Hepatocyte (in vitro differentiated cells): ENCODE data around the gene ST6GAL2.

Experiments used
- EZH2 ChIP-seq: fragments of 200-600 bp; sonication (generic); IDR thresholded peaks from 2 replicates; pipeline ENCODE4 v1.6.1; 2016; ENCODE audit warnings: antibody characterized with exemption, mild to moderate bottlenecking, borderline replicate concordance
- EZH2phosphoT487 ChIP-seq: fragments of 200-600 bp; sonication (generic); IDR thresholded peaks from one replicate; pipeline ENCODE4 v1.6.1; 2018; ENCODE audit warnings: antibody characterized with exemption, mild to moderate bottlenecking, low read depth, moderate library complexity; ENCODE audit not compliant: unreplicated experiment, severe bottlenecking
- TF ChIP-seq, protein P1 (sequence below): fragments of 200-600 bp; sonication (generic); IDR thresholded peaks from 2 replicates; pipeline ENCODE4 v1.5.1; 2016; ENCODE audit warnings: antibody characterized with exemption, mild to moderate bottlenecking; ENCODE audit not compliant: poor library complexity

DNA sequence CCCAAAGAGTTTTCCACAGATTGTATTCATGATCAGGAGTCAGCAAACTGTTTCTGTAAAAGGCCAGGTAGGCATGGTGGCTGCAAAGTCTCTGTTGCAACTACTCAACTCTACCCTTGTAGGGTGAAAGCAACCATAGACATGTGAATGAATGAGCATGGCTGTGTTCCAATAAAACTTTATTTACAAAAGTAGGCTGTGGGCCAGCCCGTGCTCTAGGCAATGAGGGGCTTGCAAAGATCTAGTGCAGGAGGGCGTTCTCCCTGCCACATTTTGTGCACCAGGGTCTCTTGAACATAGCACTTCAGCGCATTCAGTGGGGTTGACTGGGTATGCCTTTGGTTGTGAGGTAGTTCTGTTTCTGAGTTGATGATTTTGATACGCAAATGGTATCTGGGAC lies 85.8 kb downstream of the ST6GAL2 start:
- TF ChIP-seq EZH2 (no peak), EZH2phosphoT487 (no peak)
- TF ChIP-seq, protein P1, sequence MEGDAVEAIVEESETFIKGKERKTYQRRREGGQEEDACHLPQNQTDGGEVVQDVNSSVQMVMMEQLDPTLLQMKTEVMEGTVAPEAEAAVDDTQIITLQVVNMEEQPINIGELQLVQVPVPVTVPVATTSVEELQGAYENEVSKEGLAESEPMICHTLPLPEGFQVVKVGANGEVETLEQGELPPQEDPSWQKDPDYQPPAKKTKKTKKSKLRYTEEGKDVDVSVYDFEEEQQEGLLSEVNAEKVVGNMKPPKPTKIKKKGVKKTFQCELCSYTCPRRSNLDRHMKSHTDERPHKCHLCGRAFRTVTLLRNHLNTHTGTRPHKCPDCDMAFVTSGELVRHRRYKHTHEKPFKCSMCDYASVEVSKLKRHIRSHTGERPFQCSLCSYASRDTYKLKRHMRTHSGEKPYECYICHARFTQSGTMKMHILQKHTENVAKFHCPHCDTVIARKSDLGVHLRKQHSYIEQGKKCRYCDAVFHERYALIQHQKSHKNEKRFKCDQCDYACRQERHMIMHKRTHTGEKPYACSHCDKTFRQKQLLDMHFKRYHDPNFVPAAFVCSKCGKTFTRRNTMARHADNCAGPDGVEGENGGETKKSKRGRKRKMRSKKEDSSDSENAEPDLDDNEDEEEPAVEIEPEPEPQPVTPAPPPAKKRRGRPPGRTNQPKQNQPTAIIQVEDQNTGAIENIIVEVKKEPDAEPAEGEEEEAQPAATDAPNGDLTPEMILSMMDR: no peak
